NT2/D1 (cell line): Measurements from ENCODE around the gene PCBD2.

Experiments
- DNase-seq: peaks from one replicate; pipeline ENCODE4 v3.0.0-alpha.2; 2011; ENCODE audit warnings: low read depth, low spot score
- H3K27me3 ChIP-seq: 2 replicates; pipeline ENCODE4 v1.6.0; 2011; ENCODE audit warnings: mild to moderate bottlenecking; ENCODE audit not compliant: insufficient read length, insufficient read depth
- H3K36me3 ChIP-seq: 2 replicates; pipeline ENCODE4 v1.6.1; 2011; ENCODE audit warnings: mild to moderate bottlenecking, low read length, mixed read lengths; ENCODE audit not compliant: insufficient read depth, insufficient read length
- H3K4me1 ChIP-seq: 2 replicates; pipeline ENCODE4 v1.5.1; 2011; ENCODE audit not compliant: insufficient read depth, insufficient read length
- H3K4me3 ChIP-seq: 2 replicates; pipeline ENCODE4 v1.5.1; 2011; ENCODE audit warnings: low read depth; ENCODE audit not compliant: insufficient read length
- H3K9ac ChIP-seq: 2 replicates; pipeline ENCODE4 v1.6.0; 2011; ENCODE audit warnings: low read depth; ENCODE audit not compliant: insufficient read length
- H3K9me3 ChIP-seq: 2 replicates; pipeline ENCODE4 v1.5.1; 2011; ENCODE audit warnings: mild to moderate bottlenecking, low read length; ENCODE audit not compliant: insufficient read depth
- SUZ12 ChIP-seq: IDR thresholded peaks from 2 replicates; pipeline ENCODE4 v1.6.1; 2011; ENCODE audit not compliant: insufficient read length, insufficient read depth; ENCODE audit errors: extremely low read depth
- YY1 ChIP-seq: IDR thresholded peaks from 2 replicates; pipeline ENCODE4 v1.6.1; 2011; ENCODE audit not compliant: insufficient read length, insufficient read depth
- ZNF274 ChIP-seq: IDR thresholded peaks from 2 replicates; pipeline ENCODE4 v1.6.1; 2011; ENCODE audit warnings: mild to moderate bottlenecking, low read depth, low read length

PCBD2 gene

GRCh38 chr5:135008981-135009735 is 104.2 kb downstream of the PCBD2 start:
- H3K36me3 ChIP-seq, result no peaks in the 10 kb centered on the region
- no peaks in the 10 kb centered on the region for H3K9me3 ChIP-seq
- H3K4me3 ChIP-seq, result no peak overlapping the region
- TF ChIP-seq SUZ12, result no peak
- TF ChIP-seq YY1, result no peak
- no peak for TF ChIP-seq ZNF274
- no peaks in the 10 kb centered on the region for H3K27me3 ChIP-seq
- no peak for DNase-seq
- H3K4me1 ChIP-seq, result no peaks in the 10 kb centered on the region
- no peak overlapping the region for H3K9ac ChIP-seq

- H3K36me3 ChIP-seq, result no peaks in the 10 kb centered on the region
- TF ChIP-seq YY1 (no peak), ZNF274 (no peak), SUZ12 (no peak)
Measured at GRCh38 chr5:135009736-135010501, 105.0 kb downstream of the PCBD2 start.

GRCh38 chr5:135010502-135011354 is 105.8 kb downstream of the PCBD2 start:
- H3K27me3 ChIP-seq, result no peaks in the 10 kb centered on the region
- no peaks in the 10 kb centered on the region for H3K9me3 ChIP-seq
- no peak for DNase-seq
- TF ChIP-seq ZNF274 (no peak), SUZ12 (no peak), YY1 (no peak)
- no peaks in the 10 kb centered on the region for H3K4me1 ChIP-seq
- H3K36me3 ChIP-seq, result no peaks in the 10 kb centered on the region
- no peak overlapping the region for H3K9ac ChIP-seq
- no peak overlapping the region for H3K4me3 ChIP-seq

More at GRCh38 chr5:135009736-135010501, 105.0 kb downstream of the PCBD2 start:
- Histone ChIP-seq H3K4me1 (no peaks in the 10 kb centered on the region), H3K9ac (no peak overlapping the region), H3K4me3 (no peak overlapping the region), H3K9me3 (no peaks in the 10 kb centered on the region), H3K27me3 (no peaks in the 10 kb centered on the region)
- no peak for DNase-seq

GRCh38 chr5:135011355-135012032 is 106.6 kb downstream of the PCBD2 start:
- TF ChIP-seq SUZ12 (no peak), ZNF274 (no peak), YY1 (no peak)
- no peaks in the 10 kb centered on the region for H3K9me3 ChIP-seq
- H3K4me1 ChIP-seq, result no peaks in the 10 kb centered on the region
- H3K9ac ChIP-seq, result no peak overlapping the region
- no peak overlapping the region for H3K4me3 ChIP-seq
- no peak for DNase-seq
- H3K27me3 ChIP-seq, result no peaks in the 10 kb centered on the region
- H3K36me3 ChIP-seq, result no peaks in the 10 kb centered on the region

GRCh38 chr5:135012033-135012588 is 107.2 kb downstream of the PCBD2 start:
- Histone ChIP-seq H3K4me3 (no peak overlapping the region), H3K36me3 (no peaks in the 10 kb centered on the region), H3K27me3 (no peaks in the 10 kb centered on the region), H3K4me1 (no peaks in the 10 kb centered on the region), H3K9ac (no peak overlapping the region), H3K9me3 (no peaks in the 10 kb centered on the region)
- no peak for DNase-seq
- no peak for TF ChIP-seq SUZ12
- TF ChIP-seq YY1, result no peak
- TF ChIP-seq ZNF274, result no peak
